Measurements from ENCODE around the gene NOVA1. TPM values are rescaled to one million over a fixed set of nuclear protein-coding genes. Genes with fewer than 3 reads are reported as not detected.

Gene NOVA1
- total RNA-seq, 2 donors from 2014 or later = 0.93 to 5.1 TPM

- Histone ChIP-seq H3K4me3 (no peak overlapping the region), H3K4me1 (no peaks in the 10 kb centered on the region), H3K9me3 (no peaks in the 10 kb centered on the region), H3K27ac (no peak overlapping the region), H3K27me3 (no peaks in the 10 kb centered on the region), H3K36me3 (no peaks in the 10 kb centered on the region)
- no peak for DNase-seq (ENCODE audit: low spot score)
- TF ChIP-seq, protein P1, sequence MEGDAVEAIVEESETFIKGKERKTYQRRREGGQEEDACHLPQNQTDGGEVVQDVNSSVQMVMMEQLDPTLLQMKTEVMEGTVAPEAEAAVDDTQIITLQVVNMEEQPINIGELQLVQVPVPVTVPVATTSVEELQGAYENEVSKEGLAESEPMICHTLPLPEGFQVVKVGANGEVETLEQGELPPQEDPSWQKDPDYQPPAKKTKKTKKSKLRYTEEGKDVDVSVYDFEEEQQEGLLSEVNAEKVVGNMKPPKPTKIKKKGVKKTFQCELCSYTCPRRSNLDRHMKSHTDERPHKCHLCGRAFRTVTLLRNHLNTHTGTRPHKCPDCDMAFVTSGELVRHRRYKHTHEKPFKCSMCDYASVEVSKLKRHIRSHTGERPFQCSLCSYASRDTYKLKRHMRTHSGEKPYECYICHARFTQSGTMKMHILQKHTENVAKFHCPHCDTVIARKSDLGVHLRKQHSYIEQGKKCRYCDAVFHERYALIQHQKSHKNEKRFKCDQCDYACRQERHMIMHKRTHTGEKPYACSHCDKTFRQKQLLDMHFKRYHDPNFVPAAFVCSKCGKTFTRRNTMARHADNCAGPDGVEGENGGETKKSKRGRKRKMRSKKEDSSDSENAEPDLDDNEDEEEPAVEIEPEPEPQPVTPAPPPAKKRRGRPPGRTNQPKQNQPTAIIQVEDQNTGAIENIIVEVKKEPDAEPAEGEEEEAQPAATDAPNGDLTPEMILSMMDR (IDR thresholded peaks at IDR 0.05) = no peak
Observed at GRCh38 chr14:26401179-26401968, 196.5 kb downstream of the NOVA1 start.

GRCh38 chr14:26400373-26400772 lies 197.5 kb downstream of the NOVA1 start:
- Histone ChIP-seq H3K4me1 (no peaks in the 10 kb centered on the region), H3K9me3 (no peaks in the 10 kb centered on the region), H3K4me3 (no peak overlapping the region), H3K27me3 (no peaks in the 10 kb centered on the region), H3K36me3 (no peaks in the 10 kb centered on the region), H3K27ac (no peak overlapping the region)
- DNase-seq (ENCODE audit: low spot score) = no peak
- TF ChIP-seq, protein P1 (IDR thresholded peaks at IDR 0.05) = no peak

- no peak overlapping the region for H3K4me3 ChIP-seq
- no peak for DNase-seq (ENCODE audit: low spot score)
- no peaks in the 10 kb centered on the region for H3K9me3 ChIP-seq
- no peak overlapping the region for H3K27ac ChIP-seq
- no peaks in the 10 kb centered on the region for H3K27me3 ChIP-seq
- TF ChIP-seq, protein P1 (IDR thresholded peaks at IDR 0.05) = no peak
- H3K36me3 ChIP-seq = no peaks in the 10 kb centered on the region
- H3K4me1 ChIP-seq = no peaks in the 10 kb centered on the region
Observed at GRCh38 chr14:26398616-26399015, 199.2 kb downstream of the NOVA1 start.

Measured in right atrium auricular region (tissue), 2 donors.